Measurements from ENCODE around the gene ENKUR. TPM values are rescaled to one million over a fixed set of nuclear protein-coding genes. Genes with fewer than 3 reads are reported as not detected.

Gene ENKUR
- total RNA-seq, result 0.09 TPM

- intact Hi-C loops (cut with DNase I), result no loop called here
- DNase-seq (ENCODE audit: low spot score), result peak; percentile 96
- ATAC-seq, result peak; percentile 81
Observed at GRCh38 chr10:25015828-25016375, at the start of gene ENKUR. Gene ENKUR (minus strand): TSS chr10:25016158. CDS start chr10:25015936, 222 bp downstream.

GRCh38 chr10:25064401-25064800, 48.4 kb upstream of the ENKUR start:
- intact Hi-C loops (cut with DNase I), result no loop called here
- no peak for ATAC-seq
- no peak for DNase-seq (ENCODE audit: low spot score)

- intact Hi-C loops (cut with DNase I), result no loop called here
- ATAC-seq (no peak), DNase-seq (ENCODE audit: low spot score) (no peak)
Observed at GRCh38 chr10:25063644-25064043, 47.7 kb upstream of the ENKUR start.

GRCh38 chr10:25063157-25063556, 47.2 kb upstream of the ENKUR start:
- no peak for ATAC-seq
- DNase-seq (ENCODE audit: low spot score), result no peak
- intact Hi-C loops (cut with DNase I), result no loop called here

- intact Hi-C loops (cut with DNase I), result no loop called here
- no peak for DNase-seq (ENCODE audit: low spot score)
- ATAC-seq, result no peak
Observed at GRCh38 chr10:25061711-25062449, 45.9 kb upstream of the ENKUR start.

GRCh38 chr10:25061125-25061524, 45.2 kb upstream of the ENKUR start:
- intact Hi-C loops (cut with DNase I), result no loop called here
- no peak for DNase-seq (ENCODE audit: low spot score)
- ATAC-seq, result no peak

GRCh38 chr10:25059990-25060389, 44.0 kb upstream of the ENKUR start:
- ATAC-seq, result peak; percentile 91
- intact Hi-C loops (cut with DNase I), result no loop called here
- peak; percentile 78 for DNase-seq (ENCODE audit: low spot score)

GRCh38 chr10:25057886-25058285, 41.9 kb upstream of the ENKUR start:
- intact Hi-C loops (cut with DNase I), result no loop called here
- ATAC-seq, result no peak

GRCh38 chr10:25056726-25057125, 40.8 kb upstream of the ENKUR start:
- intact Hi-C loops (cut with DNase I), result no loop called here
- DNase-seq (ENCODE audit: low spot score) (no peak), ATAC-seq (no peak)

More at GRCh38 chr10:25057886-25058285, 41.9 kb upstream of the ENKUR start:
- DNase-seq (ENCODE audit: low spot score), result no peak

- ATAC-seq, result no peak
Observed at GRCh38 chr10:25052012-25052411, 36.1 kb upstream of the ENKUR start.

GRCh38 chr10:25050402-25050801, 34.4 kb upstream of the ENKUR start:
- ATAC-seq (no peak), DNase-seq (ENCODE audit: low spot score) (no peak)
- intact Hi-C loops (cut with DNase I), result no loop called here

More at GRCh38 chr10:25052012-25052411, 36.1 kb upstream of the ENKUR start:
- intact Hi-C loops (cut with DNase I), result no loop called here
- DNase-seq (ENCODE audit: low spot score), result no peak

- intact Hi-C loops (cut with DNase I), result no loop called here
- ATAC-seq, result no peak
- no peak for DNase-seq (ENCODE audit: low spot score)
Observed at GRCh38 chr10:25049966-25050365, 34.0 kb upstream of the ENKUR start.

- intact Hi-C loops (cut with DNase I), result no loop called here
- DNase-seq (ENCODE audit: low spot score), result peak; percentile 61
Observed at GRCh38 chr10:25048450-25048849, 32.5 kb upstream of the ENKUR start.

GRCh38 chr10:25047591-25048301, 31.8 kb upstream of the ENKUR start:
- peak; percentile 91 for ATAC-seq
- intact Hi-C loops (cut with DNase I), result no loop called here

More at GRCh38 chr10:25048450-25048849, 32.5 kb upstream of the ENKUR start:
- peak; percentile 93 for ATAC-seq

GRCh38 chr10:25047088-25047487, 31.1 kb upstream of the ENKUR start:
- intact Hi-C loops (cut with DNase I), result no loop called here
- DNase-seq (ENCODE audit: low spot score), result no peak
- peak; percentile 38 for ATAC-seq

More at GRCh38 chr10:25047591-25048301, 31.8 kb upstream of the ENKUR start:
- peak; percentile 64 for DNase-seq (ENCODE audit: low spot score)

- intact Hi-C loops (cut with DNase I), result no loop called here
- ATAC-seq, result no peak
- DNase-seq (ENCODE audit: low spot score), result no peak
Observed at GRCh38 chr10:25046641-25047040, 30.7 kb upstream of the ENKUR start.

GRCh38 chr10:25039531-25039930, 23.6 kb upstream of the ENKUR start:
- ATAC-seq (no peak), DNase-seq (ENCODE audit: low spot score) (no peak)
- intact Hi-C loops (cut with DNase I), result no loop called here

- ATAC-seq (no peak), DNase-seq (ENCODE audit: low spot score) (no peak)
- intact Hi-C loops (cut with DNase I), result no loop called here
Observed at GRCh38 chr10:25038325-25038724, 22.4 kb upstream of the ENKUR start.

- ATAC-seq (no peak), DNase-seq (ENCODE audit: low spot score) (no peak)
- intact Hi-C loops (cut with DNase I), result no loop called here
Observed at GRCh38 chr10:25036381-25036780, 20.4 kb upstream of the ENKUR start.

GRCh38 chr10:25029519-25029918, 13.6 kb upstream of the ENKUR start:
- no peak for ATAC-seq
- DNase-seq (ENCODE audit: low spot score), result no peak
- intact Hi-C loops (cut with DNase I), result no loop called here

Data from sciatic nerve (tissue), 2 donors.